ENCODE data around the gene WNT3. TPM values are rescaled to one million over a fixed set of nuclear protein-coding genes. Genes with fewer than 3 reads are reported as not detected.

Gene WNT3
- total and polyA plus RNA-seq, 2 donors (not counting 1 experiment from before 2014, with no cell fraction given) = 0.86 to 1.4 TPM

DNA sequence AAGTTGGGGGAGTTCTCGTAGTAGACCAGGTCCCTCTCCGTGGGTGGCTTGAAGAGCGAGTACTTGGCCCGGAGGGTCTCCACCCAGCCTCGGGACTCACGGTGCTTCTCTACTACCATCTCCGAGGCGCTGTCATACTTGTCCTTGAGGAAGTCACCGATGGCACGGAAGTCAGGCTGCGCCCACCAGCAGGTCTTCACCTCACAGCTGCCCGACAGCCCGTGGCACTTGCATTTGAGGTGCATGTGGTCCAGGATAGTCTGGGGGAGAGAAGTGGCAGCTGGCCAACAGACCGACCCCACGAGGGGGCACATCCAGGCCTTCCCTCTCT is 50.0 kb downstream of the WNT3 start:
- 99% methylated on average over 10 of the region's 15 CpGs for WGBS (ENCODE audit: insufficient coverage)
- Histone ChIP-seq H3K27me3 (replicated peaks in 1 of 4; ENCODE audit: control extremely low read depth in 1 of 4, control insufficient read depth in 3 of 4, insufficient read depth in 4 of 4, low read length in 3 of 4) (peaks cover 0 to 22% (median 0%) of the 10 kb centered on the region in 4 experiments), H4K20me1 (ENCODE audit: control insufficient read depth, insufficient read depth, low read length, poor library complexity, severe bottlenecking) (no peaks in the 10 kb centered on the region), H3K4me3 (ENCODE audit: control extremely low read depth in 1 of 5, extremely low read depth in 1 of 5, insufficient read depth in 1 of 5, low read depth in 2 of 5, low read length in 4 of 5) (no peak overlapping the region), H3K9ac (ENCODE audit: low read length) (no peak overlapping the region), H3K27ac (ENCODE audit: low read length in 2 of 2) (no peak overlapping the region), H3K4me1 (ENCODE audit: control insufficient read depth in 2 of 2, insufficient read depth in 2 of 2, low read length in 2 of 2) (peaks cover 25 to 34% of the 10 kb centered on the region in 2 donors), H3K9me3 (ENCODE audit: control extremely low read depth in 1 of 3, control insufficient read depth in 2 of 3, insufficient read depth in 1 of 3, low read length in 2 of 3) (peaks cover 0 to 4% (median 0%) of the 10 kb centered on the region in 3 donors), H3K36me3 (replicated peaks in 1 of 2; ENCODE audit: control extremely low read depth in 1 of 2, control insufficient read depth in 1 of 2, extremely low read depth in 1 of 2, insufficient read depth in 2 of 2, low read length in 1 of 2) (peaks cover 0 to 1% of the 10 kb centered on the region in 2 experiments), H3K79me2 (ENCODE audit: control insufficient read depth, insufficient read depth, low read length) (no peaks in the 10 kb centered on the region), H2AFZ (ENCODE audit: insufficient read depth, low read depth, low read length, poor library complexity, severe bottlenecking) (no peak overlapping the region), H3K4me2 (replicated peaks; ENCODE audit: low read depth, low read length, poor library complexity, severe bottlenecking) (no peak overlapping the region)
- CTCF ChIA-PET = no interaction called here
- Mint-ChIP-seq H3K4me3 (no peak overlapping the region), H3K27ac (no peak overlapping the region), H3K9me3 (ENCODE audit: insufficient read depth) (no peaks in the 10 kb centered on the region), H3K4me1 (peaks cover 27% of the 10 kb centered on the region), H3K27me3 (no peaks in the 10 kb centered on the region)
- intact Hi-C loops (cut with micrococcal nuclease) = no loop called here
- POLR2A ChIA-PET = interaction anchor here (0.7 kb wide), 1 partner anchor 394 kb away, joined by 5 read pairs; no protein-coding TSS in a partner anchor
- ATAC-seq (ENCODE audit: low read depth) = no peak
- DNase-seq = no peak
- TF ChIP-seq EZH2 (IDR thresholded peaks at IDR 0.05; ENCODE audit: borderline replicate concordance, insufficient read depth, low read depth, low read length, poor library complexity, severe bottlenecking) = no peak
- TF ChIP-seq, protein P1, sequence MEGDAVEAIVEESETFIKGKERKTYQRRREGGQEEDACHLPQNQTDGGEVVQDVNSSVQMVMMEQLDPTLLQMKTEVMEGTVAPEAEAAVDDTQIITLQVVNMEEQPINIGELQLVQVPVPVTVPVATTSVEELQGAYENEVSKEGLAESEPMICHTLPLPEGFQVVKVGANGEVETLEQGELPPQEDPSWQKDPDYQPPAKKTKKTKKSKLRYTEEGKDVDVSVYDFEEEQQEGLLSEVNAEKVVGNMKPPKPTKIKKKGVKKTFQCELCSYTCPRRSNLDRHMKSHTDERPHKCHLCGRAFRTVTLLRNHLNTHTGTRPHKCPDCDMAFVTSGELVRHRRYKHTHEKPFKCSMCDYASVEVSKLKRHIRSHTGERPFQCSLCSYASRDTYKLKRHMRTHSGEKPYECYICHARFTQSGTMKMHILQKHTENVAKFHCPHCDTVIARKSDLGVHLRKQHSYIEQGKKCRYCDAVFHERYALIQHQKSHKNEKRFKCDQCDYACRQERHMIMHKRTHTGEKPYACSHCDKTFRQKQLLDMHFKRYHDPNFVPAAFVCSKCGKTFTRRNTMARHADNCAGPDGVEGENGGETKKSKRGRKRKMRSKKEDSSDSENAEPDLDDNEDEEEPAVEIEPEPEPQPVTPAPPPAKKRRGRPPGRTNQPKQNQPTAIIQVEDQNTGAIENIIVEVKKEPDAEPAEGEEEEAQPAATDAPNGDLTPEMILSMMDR (IDR thresholded peaks at IDR 0.05) = no peak

- Histone ChIP-seq H3K79me2 (ENCODE audit: control insufficient read depth, insufficient read depth, low read length) (no peaks in the 10 kb centered on the region), H3K27me3 (replicated peaks in 1 of 4; ENCODE audit: control extremely low read depth in 1 of 4, control insufficient read depth in 3 of 4, insufficient read depth in 4 of 4, low read length in 3 of 4) (peaks cover 0 to 17% (median 0%) of the 10 kb centered on the region in 4 experiments), H3K4me2 (replicated peaks; ENCODE audit: low read depth, low read length, poor library complexity, severe bottlenecking) (no peak overlapping the region), H3K27ac (ENCODE audit: low read length in 2 of 2) (no peak overlapping the region), H4K20me1 (ENCODE audit: control insufficient read depth, insufficient read depth, low read length, poor library complexity, severe bottlenecking) (no peaks in the 10 kb centered on the region), H3K9ac (ENCODE audit: low read length) (no peak overlapping the region), H3K4me1 (ENCODE audit: control insufficient read depth in 2 of 2, insufficient read depth in 2 of 2, low read length in 2 of 2) (peaks cover 12 to 18% of the 10 kb centered on the region in 2 donors), H3K4me3 (ENCODE audit: control extremely low read depth in 1 of 5, extremely low read depth in 1 of 5, insufficient read depth in 1 of 5, low read depth in 2 of 5, low read length in 4 of 5) (no peak overlapping the region), H3K9me3 (ENCODE audit: control extremely low read depth in 1 of 3, control insufficient read depth in 2 of 3, insufficient read depth in 1 of 3, low read length in 2 of 3) (peaks cover 0 to 4% (median 0%) of the 10 kb centered on the region in 3 donors), H2AFZ (ENCODE audit: insufficient read depth, low read depth, low read length, poor library complexity, severe bottlenecking) (no peak overlapping the region), H3K36me3 (replicated peaks in 1 of 2; ENCODE audit: control extremely low read depth in 1 of 2, control insufficient read depth in 1 of 2, extremely low read depth in 1 of 2, insufficient read depth in 2 of 2, low read length in 1 of 2) (peaks cover 0 to 5% of the 10 kb centered on the region in 2 experiments)
- TF ChIP-seq, protein P1 (IDR thresholded peaks at IDR 0.05) = no peak
- TF ChIP-seq EZH2 (IDR thresholded peaks at IDR 0.05; ENCODE audit: borderline replicate concordance, insufficient read depth, low read depth, low read length, poor library complexity, severe bottlenecking) = no peak
- ChIA-PET POLR2A (no interaction called here), CTCF (no interaction called here)
- WGBS (ENCODE audit: insufficient coverage) = 91% methylated on average over 17 of the region's 21 CpGs
- Mint-ChIP-seq H3K27me3 (no peaks in the 10 kb centered on the region), H3K4me3 (no peak overlapping the region), H3K9me3 (ENCODE audit: insufficient read depth) (no peaks in the 10 kb centered on the region), H3K27ac (no peak overlapping the region), H3K4me1 (peaks cover 14% of the 10 kb centered on the region)
- intact Hi-C loops (cut with micrococcal nuclease) = no loop called here
- DNase-seq (no peak), ATAC-seq (ENCODE audit: low read depth) (no peak)
Observed at GRCh38 chr17:46766493-46767491, 51.7 kb downstream of the WNT3 start.
